ENCODE results near the gene DSCAM. TPM values are rescaled to one million over a fixed set of nuclear protein-coding genes. Genes with fewer than 3 reads are reported as not detected.

The DSCAM gene
- total RNA-seq, 1 donor from 2014 or later: not detected

GRCh38 chr21:39979321-39979720 is 867.6 kb downstream of the DSCAM start:
- H3K4me1 ChIP-seq: no peaks in the 10 kb centered on the region
- TF ChIP-seq CTCF (IDR thresholded peaks at IDR 0.05; ENCODE audit: borderline replicate concordance): no peak
- H3K36me3 ChIP-seq: no peaks in the 10 kb centered on the region
- H3K9me3 ChIP-seq (replicated peaks): no peaks in the 10 kb centered on the region
- no peak for DNase-seq
- no peak overlapping the region for H3K27ac ChIP-seq (replicated peaks)
- peaks cover 46% of the 10 kb centered on the region for H3K27me3 ChIP-seq (ENCODE audit: low read depth)
- H3K4me3 ChIP-seq: no peak overlapping the region
- intact Hi-C loops (cut with micrococcal nuclease): no loop called here

- no peaks in the 10 kb centered on the region for H3K9me3 ChIP-seq (replicated peaks)
- intact Hi-C loops (cut with micrococcal nuclease): no loop called here
- no peak overlapping the region for H3K27ac ChIP-seq (replicated peaks)
- DNase-seq: no peak
- TF ChIP-seq CTCF (IDR thresholded peaks at IDR 0.05; ENCODE audit: borderline replicate concordance): no peak
- no peak overlapping the region for H3K4me3 ChIP-seq
- no peaks in the 10 kb centered on the region for H3K36me3 ChIP-seq
- peaks cover 46% of the 10 kb centered on the region for H3K27me3 ChIP-seq (ENCODE audit: low read depth)
- no peaks in the 10 kb centered on the region for H3K4me1 ChIP-seq
Observed at GRCh38 chr21:39976800-39977199, 870.2 kb downstream of the DSCAM start.

GRCh38 chr21:39972976-39973770 is 873.8 kb downstream of the DSCAM start:
- no peaks in the 10 kb centered on the region for H3K36me3 ChIP-seq
- DNase-seq: no peak
- no peak overlapping the region for H3K27ac ChIP-seq (replicated peaks)
- peaks cover 32% of the 10 kb centered on the region for H3K27me3 ChIP-seq (ENCODE audit: low read depth)
- no peaks in the 10 kb centered on the region for H3K4me1 ChIP-seq
- no peak overlapping the region for H3K4me3 ChIP-seq
- no peak for TF ChIP-seq CTCF (IDR thresholded peaks at IDR 0.05; ENCODE audit: borderline replicate concordance)
- intact Hi-C loops (cut with micrococcal nuclease): no loop called here
- H3K9me3 ChIP-seq (replicated peaks): peaks cover 5% of the 10 kb centered on the region

- TF ChIP-seq CTCF (IDR thresholded peaks at IDR 0.05; ENCODE audit: borderline replicate concordance): no peak
- Histone ChIP-seq H3K4me1 (no peaks in the 10 kb centered on the region), H3K9me3 (replicated peaks) (peaks cover 8% of the 10 kb centered on the region), H3K36me3 (no peaks in the 10 kb centered on the region), H3K27me3 (ENCODE audit: low read depth) (peaks cover 25% of the 10 kb centered on the region), H3K4me3 (no peak overlapping the region), H3K27ac (replicated peaks) (no peak overlapping the region)
- DNase-seq: no peak
- intact Hi-C loops (cut with micrococcal nuclease): no loop called here
Observed at GRCh38 chr21:39972471-39972870, 874.5 kb downstream of the DSCAM start.

- Histone ChIP-seq H3K4me1 (no peaks in the 10 kb centered on the region), H3K4me3 (no peak overlapping the region), H3K27me3 (ENCODE audit: low read depth) (peaks cover 20% of the 10 kb centered on the region), H3K9me3 (replicated peaks) (peaks cover 8% of the 10 kb centered on the region), H3K36me3 (no peaks in the 10 kb centered on the region), H3K27ac (replicated peaks) (no peak overlapping the region)
- DNase-seq: no peak
- TF ChIP-seq CTCF (IDR thresholded peaks at IDR 0.05; ENCODE audit: borderline replicate concordance): no peak
- intact Hi-C loops (cut with micrococcal nuclease): no loop called here
Observed at GRCh38 chr21:39971956-39972355, 875.0 kb downstream of the DSCAM start.

Data from left ventricle myocardium inferior (tissue), 1 donor.